ENCODE measurements around the gene TLR7. TPM values are rescaled to one million over a fixed set of nuclear protein-coding genes. Genes with fewer than 3 reads are reported as not detected.

TLR7 gene
- total RNA-seq, 1 experiment from 2014 or later, result not detected

GRCh38 chrX:12843061-12843667 lies 23.7 kb upstream of the TLR7 start:
- Histone ChIP-seq H3K79me2 (ENCODE audit: insufficient read depth, low read length) (no peaks in the 10 kb centered on the region), H2BK120ac (ENCODE audit: low read depth, low read length, poor library complexity, severe bottlenecking) (no peak overlapping the region), H3K56ac (ENCODE audit: insufficient read length, low read depth, low read length) (no peak overlapping the region), H4K5ac (ENCODE audit: insufficient read length, low read depth, low read length) (no peak overlapping the region), H3K9ac (ENCODE audit: extremely low read depth, insufficient read length, low read length) (no peak overlapping the region), H3K23ac (ENCODE audit: insufficient read length, low read depth, low read length) (no peak overlapping the region), H4K20me1 (ENCODE audit: control insufficient read depth, insufficient read depth, insufficient read length) (no peaks in the 10 kb centered on the region), H2BK5ac (ENCODE audit: insufficient read length, low read length) (no peak overlapping the region), H3K9me3 (ENCODE audit: control insufficient read depth, low read depth, low read length) (no peaks in the 10 kb centered on the region), H4K91ac (ENCODE audit: insufficient read length, low read depth, low read length) (no peak overlapping the region), H3K4me1 (ENCODE audit: insufficient read depth, low read length) (peaks cover 6% of the 10 kb centered on the region; the same call in 1 of the 2 replicates), H3K4me2 (ENCODE audit: insufficient read depth, insufficient read length, low read length) (no peak overlapping the region), H3K79me1 (ENCODE audit: insufficient read depth, low read depth, low read length, poor library complexity, severe bottlenecking) (no peaks in the 10 kb centered on the region), H3K23me2 (ENCODE audit: insufficient read length, low read depth, low read length, poor library complexity, severe bottlenecking) (no peaks in the 10 kb centered on the region), H4K8ac (replicated peaks; ENCODE audit: insufficient read length, low read depth, low read length) (no peak overlapping the region), H2AFZ (ENCODE audit: low read length) (no peak overlapping the region), H2AK5ac (ENCODE audit: insufficient read length, low read length) (no peak overlapping the region), H3T11ph (ENCODE audit: low read length) (no peak overlapping the region), H3K4ac (ENCODE audit: low read depth, low read length) (no peak overlapping the region), H2BK15ac (ENCODE audit: low read depth, low read length) (no peak overlapping the region), H3K14ac (ENCODE audit: insufficient read depth, low read length) (no peak overlapping the region), H3K18ac (ENCODE audit: insufficient read length, low read depth, low read length) (no peak overlapping the region), H3K27ac (ENCODE audit: insufficient read length, low read depth, low read length) (no peak overlapping the region), H2BK12ac (ENCODE audit: insufficient read length, low read depth, low read length) (no peak overlapping the region), H2BK20ac (ENCODE audit: low read depth, low read length, poor library complexity, severe bottlenecking) (no peak overlapping the region), H3K27me3 (ENCODE audit: insufficient read depth, low read length) (no peaks in the 10 kb centered on the region)
- Mint-ChIP-seq H3K27me3 (ENCODE audit: low read depth) (peaks cover 4% of the 10 kb centered on the region; the same call in 1 of the 2 replicates), H3K4me1 (peaks cover 4 to 7% of the 10 kb centered on the region in 2 experiments; a peak in 2 of 4 replicates), H3K4me3 (no peak overlapping the region), H3K27ac (no peak overlapping the region), H3K36me3 (ENCODE audit: insufficient read depth in 1 of 3, low read depth in 3 of 3) (no peaks in the 10 kb centered on the region), H3K9me3 (peaks cover 59 to 60% of the 10 kb centered on the region in 2 experiments)
- TF ChIP-seq, protein P1, sequence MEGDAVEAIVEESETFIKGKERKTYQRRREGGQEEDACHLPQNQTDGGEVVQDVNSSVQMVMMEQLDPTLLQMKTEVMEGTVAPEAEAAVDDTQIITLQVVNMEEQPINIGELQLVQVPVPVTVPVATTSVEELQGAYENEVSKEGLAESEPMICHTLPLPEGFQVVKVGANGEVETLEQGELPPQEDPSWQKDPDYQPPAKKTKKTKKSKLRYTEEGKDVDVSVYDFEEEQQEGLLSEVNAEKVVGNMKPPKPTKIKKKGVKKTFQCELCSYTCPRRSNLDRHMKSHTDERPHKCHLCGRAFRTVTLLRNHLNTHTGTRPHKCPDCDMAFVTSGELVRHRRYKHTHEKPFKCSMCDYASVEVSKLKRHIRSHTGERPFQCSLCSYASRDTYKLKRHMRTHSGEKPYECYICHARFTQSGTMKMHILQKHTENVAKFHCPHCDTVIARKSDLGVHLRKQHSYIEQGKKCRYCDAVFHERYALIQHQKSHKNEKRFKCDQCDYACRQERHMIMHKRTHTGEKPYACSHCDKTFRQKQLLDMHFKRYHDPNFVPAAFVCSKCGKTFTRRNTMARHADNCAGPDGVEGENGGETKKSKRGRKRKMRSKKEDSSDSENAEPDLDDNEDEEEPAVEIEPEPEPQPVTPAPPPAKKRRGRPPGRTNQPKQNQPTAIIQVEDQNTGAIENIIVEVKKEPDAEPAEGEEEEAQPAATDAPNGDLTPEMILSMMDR (conservative IDR thresholded peaks at IDR 0.05), result no peak
- no peak for DNase-seq
- WGBS (ENCODE audit: extremely low coverage, insufficient read length, low lambda C conversion rate), result no CpG with 5 or more reads among the region's 2 CpGs
